Right cardiac atrium (tissue), 5 donors: ENCODE data around the gene TTI1. TPM values are rescaled to one million over a fixed set of nuclear protein-coding genes. Genes with fewer than 3 reads are reported as not detected.
A peak's percentile ranks its signal among the peaks of the same experiment; 100 is the strongest.

Source experiments
- ATAC-seq, 2 donors: fragments of 200-7000 bp; cut with Tn5 transposase; one replicate each; pipeline versions ENCODE4 v1.8.0 to v1.9.1; 2020; ENCODE audit warnings: moderate library complexity in 2 of 2, mild to moderate bottlenecking in 1 of 2
- DNase-seq, 3 donors: peaks; one replicate each; pipeline ENCODE4 v3.0.0-alpha.2; 2020
- H3K27ac ChIP-seq: one replicate; pipeline ENCODE4 v1.5.1; 2013; ENCODE audit warnings: mild to moderate bottlenecking, low read length, control low read depth, moderate library complexity
- H3K27me3 ChIP-seq: one replicate; pipeline ENCODE4 v1.6.1; 2013; ENCODE audit not compliant: control insufficient read depth, insufficient read depth
- H3K4me1 ChIP-seq: one replicate; pipeline ENCODE4 v1.6.1; 2013; ENCODE audit warnings: low read length; ENCODE audit not compliant: control insufficient read depth, insufficient read depth
- H3K4me3 ChIP-seq: one replicate; pipeline ENCODE4 v1.5.1; 2013; ENCODE audit warnings: low read length, control low read depth
- H3K9me3 ChIP-seq: one replicate; pipeline ENCODE4 v1.6.1; 2013; ENCODE audit warnings: low read length; ENCODE audit not compliant: control insufficient read depth
- WGBS: extraction: QIAGEN DNeasy Blood & Tissue Kit; methylation state at CpG from one replicate; pipeline ENCODE4 v1.1.7; 2013; 5-methylcytosine and 5-hydroxymethylcytosine counted together
- intact Hi-C, 4 donors: fragments of 100-400 bp; cut with DNase I; formaldehyde crosslinking; loops; one replicate each; pipeline versions ENCODE4 v1.11.0 to v1.14.0; 2022 to 2023
- polyA plus RNA-seq: library from polyadenylated mRNA; stranded (reverse); fragments of 200-250 nt; gene quantifications from one replicate; pipeline ENCODE4 v1.2.3, GENCODE V29; 2013
- total RNA-seq, 4 donors: library from RNA; stranded (reverse); fragmentation: NEBNext Ultra II Directional; extraction: Animal tissue kit (Norgen Biotek cat#: 25700); gene quantifications; one replicate each; pipeline ENCODE4 v1.2.1, GENCODE V29; 2021
- donor health status: healthy with polysubstance abuse.
- donor health status: DM: no; HTN: yes; CAD: no.
- donor health status: DM: no; HTN: no; CAD: no.
- donor health status: DM: no; HTN: yes; CAD: no; lungs with severe emphysema.
- donor health status: DM: yes; HTN: yes; CAD: no.

The TTI1 gene
- total and polyA plus RNA-seq, 5 donors, result 11.4 to 15.4 (median 13.2) TPM

DNA sequence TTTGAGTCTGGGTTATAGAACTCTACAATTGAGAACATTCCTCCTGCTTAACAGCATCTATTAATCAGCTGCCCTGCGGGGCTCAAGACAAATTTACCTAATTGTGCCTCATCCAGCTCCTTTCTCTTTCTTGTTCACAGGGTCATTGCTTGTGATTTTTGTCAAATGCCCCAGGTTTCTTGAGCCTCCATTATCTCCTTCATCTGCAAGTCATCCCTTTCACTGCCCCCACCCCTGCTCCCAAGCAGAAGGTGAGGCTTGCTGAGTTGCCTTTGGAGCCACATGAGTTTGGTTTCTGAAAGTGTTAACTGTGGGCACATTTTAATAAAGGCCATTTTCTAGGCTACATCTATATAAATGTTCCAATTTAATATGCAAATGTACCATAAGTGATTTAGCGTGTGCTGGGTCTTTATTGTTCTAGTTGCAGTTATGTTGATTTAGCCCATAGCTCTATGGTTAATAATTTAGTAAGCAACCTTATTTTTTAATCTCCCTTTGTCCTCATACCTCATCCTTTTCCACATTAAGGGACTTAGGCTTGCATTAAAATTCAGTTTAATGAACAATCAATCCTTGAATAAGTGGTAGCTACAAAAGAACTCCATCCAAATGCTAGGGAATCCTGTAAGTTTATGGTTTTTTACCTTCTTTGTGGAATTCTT lies 74.3 kb downstream of the TTI1 start:
- no peak for ATAC-seq
- WGBS, result 88% methylated on average over 2 of the region's 2 CpGs
- Histone ChIP-seq H3K9me3 (no peaks in the 10 kb centered on the region), H3K27ac (no peak overlapping the region), H3K4me1 (no peaks in the 10 kb centered on the region), H3K4me3 (no peak overlapping the region), H3K27me3 (no peaks in the 10 kb centered on the region)
- DNase-seq, result no peak
- intact Hi-C loops, result no loop called here

DNA sequence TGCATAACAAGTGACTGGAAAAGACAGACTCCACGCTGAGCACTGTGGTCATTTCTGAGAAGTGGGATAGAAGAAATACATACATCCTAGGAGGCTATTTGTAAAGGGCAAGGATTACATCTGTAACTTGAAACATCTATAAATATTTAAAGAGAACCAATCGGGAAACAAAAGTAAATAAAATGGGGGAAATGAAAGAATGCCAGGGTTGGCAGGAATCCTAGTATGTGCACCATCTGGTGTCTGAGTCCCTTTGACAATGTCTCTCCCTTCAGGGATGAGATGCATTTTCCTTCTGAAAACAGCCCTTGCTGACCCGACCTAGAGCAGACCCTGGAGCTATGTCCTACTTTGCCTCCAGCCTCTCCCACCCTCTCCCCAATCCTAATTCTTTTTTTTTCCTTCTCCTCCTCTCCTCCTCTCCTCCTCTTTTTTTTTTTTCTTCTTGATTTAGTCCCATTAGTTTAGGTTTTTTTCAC lies 77.1 kb downstream of the TTI1 start:
- ATAC-seq (no peak), DNase-seq (no peak)
- intact Hi-C loops, result no loop called here
- no peaks in the 10 kb centered on the region for H3K27me3 ChIP-seq
- no peak overlapping the region for H3K27ac ChIP-seq
- WGBS, result 55% methylated on average over 3 of the region's 3 CpGs
- no peaks in the 10 kb centered on the region for H3K9me3 ChIP-seq
- H3K4me3 ChIP-seq, result no peak overlapping the region
- H3K4me1 ChIP-seq, result no peaks in the 10 kb centered on the region

DNA sequence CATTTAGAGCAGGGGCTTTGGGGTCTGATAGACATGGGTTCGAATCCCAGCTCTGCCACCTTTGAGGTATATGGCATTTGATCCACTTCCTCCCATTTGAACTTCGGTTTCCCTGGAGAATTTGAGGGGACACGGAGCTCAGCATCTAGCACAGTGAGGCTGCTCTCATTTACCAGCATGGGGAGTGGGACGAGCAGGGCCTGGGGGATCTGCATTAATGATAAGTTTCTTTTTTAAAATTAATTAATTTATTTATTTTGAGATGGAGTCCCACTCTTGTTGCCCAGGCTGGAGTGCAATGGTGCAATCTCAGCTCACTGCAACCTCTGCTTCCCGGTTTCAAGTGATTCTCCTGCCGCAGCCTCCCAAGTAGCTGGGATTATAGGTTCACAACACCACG lies 77.7 kb downstream of the TTI1 start:
- WGBS, result 86% methylated on average over 7 of the region's 7 CpGs
- intact Hi-C loops, result no loop called here

DNA sequence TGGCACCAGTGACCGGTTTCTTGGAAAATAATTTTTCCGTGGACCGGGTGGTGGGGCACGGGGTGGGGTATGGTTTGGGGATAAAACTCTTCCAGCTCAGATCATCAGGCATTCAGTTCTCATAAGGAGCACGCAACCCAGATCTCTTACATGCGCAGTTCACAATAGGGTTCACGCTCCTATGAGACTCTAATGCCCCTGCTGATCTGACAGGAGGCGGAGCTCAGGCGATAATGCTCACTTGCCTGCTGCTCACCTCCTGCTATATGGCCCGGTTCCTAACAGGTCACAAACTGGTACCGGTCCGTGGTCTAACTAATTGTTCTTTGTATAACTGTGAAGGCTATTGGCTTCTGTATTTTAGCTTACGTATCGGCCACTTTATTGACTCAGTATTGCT lies 78.6 kb downstream of the TTI1 start:
- Histone ChIP-seq H3K4me3 (no peak overlapping the region), H3K9me3 (no peaks in the 10 kb centered on the region), H3K27me3 (no peaks in the 10 kb centered on the region), H3K27ac (no peak overlapping the region), H3K4me1 (no peaks in the 10 kb centered on the region)
- no peak for DNase-seq
- intact Hi-C loops, result no loop called here
- ATAC-seq, result no peak
- WGBS, result 77% methylated on average over 14 of the region's 14 CpGs

More for the DNA sequence above, 77.7 kb downstream of the TTI1 start:
- DNase-seq (no peak), ATAC-seq (no peak)
- Histone ChIP-seq H3K4me1 (no peaks in the 10 kb centered on the region), H3K4me3 (no peak overlapping the region), H3K27ac (no peak overlapping the region), H3K27me3 (no peaks in the 10 kb centered on the region), H3K9me3 (no peaks in the 10 kb centered on the region)

DNA sequence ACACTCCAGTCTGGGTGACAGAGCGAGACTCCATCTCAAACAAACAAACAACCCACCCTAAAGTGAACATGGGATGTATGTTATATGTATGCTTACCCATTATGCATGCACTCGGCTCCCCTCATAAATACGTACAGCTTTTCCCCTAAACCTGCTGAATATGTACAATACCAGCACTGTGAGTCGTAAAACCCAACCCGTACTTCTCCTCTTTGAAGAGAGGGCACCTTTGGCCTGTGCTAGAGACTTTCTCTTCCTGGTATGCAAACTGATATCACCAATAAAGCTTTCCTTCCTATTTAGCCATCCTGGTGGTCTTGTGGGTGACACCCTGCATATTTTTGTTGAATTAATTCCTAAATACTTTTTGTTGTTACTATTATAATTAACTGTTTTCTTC lies 79.1 kb downstream of the TTI1 start:
- ATAC-seq (no peak), DNase-seq (no peak)
- WGBS, result 88% methylated on average over 5 of the region's 5 CpGs
- H3K27ac ChIP-seq, result no peak overlapping the region
- intact Hi-C loops, result no loop called here
- no peaks in the 10 kb centered on the region for H3K9me3 ChIP-seq
- H3K27me3 ChIP-seq, result no peaks in the 10 kb centered on the region
- no peaks in the 10 kb centered on the region for H3K4me1 ChIP-seq
- H3K4me3 ChIP-seq, result no peak overlapping the region

DNA sequence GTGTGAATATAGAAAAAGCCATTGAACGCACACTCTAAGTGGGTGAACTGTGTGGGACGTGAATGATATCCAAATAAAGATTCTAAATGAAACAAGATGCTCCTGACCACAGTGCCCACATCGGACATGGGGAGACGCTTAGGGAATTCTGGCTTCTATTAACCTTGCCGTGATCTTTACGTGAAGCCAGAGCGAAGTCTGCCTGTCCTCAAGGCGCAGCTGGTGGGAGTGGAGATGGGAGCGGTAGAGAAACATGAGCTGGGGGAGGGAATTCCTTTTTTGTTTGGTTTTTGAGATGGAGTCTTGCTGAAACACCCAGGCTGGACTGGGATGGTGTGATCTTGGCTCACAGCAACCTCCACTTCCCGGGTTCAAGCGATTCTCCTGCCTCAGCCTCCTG lies 84.3 kb downstream of the TTI1 start:
- Histone ChIP-seq H3K9me3 (no peaks in the 10 kb centered on the region), H3K4me3 (no peak overlapping the region), H3K27me3 (no peaks in the 10 kb centered on the region), H3K27ac (no peak overlapping the region), H3K4me1 (no peaks in the 10 kb centered on the region)
- intact Hi-C loops, result no loop called here
- ATAC-seq (no peak), DNase-seq (no peak)
- WGBS, result 93% methylated on average over 11 of the region's 11 CpGs

DNA sequence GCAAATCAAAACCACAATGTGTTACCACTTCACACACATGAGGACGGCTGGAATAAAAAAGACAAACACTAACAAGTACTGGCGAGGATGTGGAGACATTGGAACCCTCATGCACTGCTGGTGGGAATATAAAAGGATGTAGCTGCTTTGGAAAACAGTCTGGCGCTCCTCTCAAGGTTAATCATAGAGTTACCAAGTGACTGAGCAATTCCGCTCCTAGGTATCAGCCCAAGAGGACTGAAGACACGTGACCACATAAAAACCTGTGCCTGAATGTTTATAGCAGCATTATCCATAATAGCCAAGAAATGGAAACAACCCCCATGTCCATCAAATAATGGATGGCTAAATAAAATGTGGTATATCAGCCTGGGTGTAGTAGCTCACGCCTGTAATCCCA lies 85.3 kb downstream of the TTI1 start:
- no peak overlapping the region for H3K4me3 ChIP-seq
- DNase-seq, result no peak
- no peak for ATAC-seq
- H3K27ac ChIP-seq, result no peak overlapping the region
- 89% methylated on average over 6 of the region's 6 CpGs for WGBS
- no peaks in the 10 kb centered on the region for H3K9me3 ChIP-seq
- no peaks in the 10 kb centered on the region for H3K4me1 ChIP-seq
- intact Hi-C loops, result no loop called here
- no peaks in the 10 kb centered on the region for H3K27me3 ChIP-seq

DNA sequence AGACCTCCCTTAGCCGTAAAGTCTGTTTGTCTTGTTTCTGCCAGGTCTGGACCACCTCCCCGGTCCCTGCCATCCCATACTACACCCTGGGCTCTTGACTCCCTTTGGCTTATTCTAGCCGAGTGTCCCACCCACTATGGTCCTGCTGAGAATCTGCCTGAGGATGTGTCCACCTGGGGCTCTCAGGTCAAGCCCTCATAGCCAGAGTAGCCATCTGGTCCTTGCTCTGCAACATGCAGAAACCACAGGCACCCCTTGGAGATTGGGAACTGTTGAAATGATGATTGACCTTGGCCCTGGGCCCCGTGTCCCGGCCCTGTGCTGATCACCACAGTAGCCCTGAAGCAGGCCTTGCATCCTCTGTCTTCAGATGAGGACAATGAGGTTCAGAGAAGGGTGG lies 86.3 kb downstream of the TTI1 start:
- H3K27ac ChIP-seq, result no peak overlapping the region
- no peak for DNase-seq
- intact Hi-C loops, result no loop called here
- ATAC-seq, result no peak
- whole genome bisulfite sequencing, result 84% methylated on average over 5 of the region's 5 CpGs
- H3K4me3 ChIP-seq, result no peak overlapping the region
- H3K4me1 ChIP-seq, result no peaks in the 10 kb centered on the region
- no peaks in the 10 kb centered on the region for H3K9me3 ChIP-seq
- H3K27me3 ChIP-seq, result no peaks in the 10 kb centered on the region

DNA sequence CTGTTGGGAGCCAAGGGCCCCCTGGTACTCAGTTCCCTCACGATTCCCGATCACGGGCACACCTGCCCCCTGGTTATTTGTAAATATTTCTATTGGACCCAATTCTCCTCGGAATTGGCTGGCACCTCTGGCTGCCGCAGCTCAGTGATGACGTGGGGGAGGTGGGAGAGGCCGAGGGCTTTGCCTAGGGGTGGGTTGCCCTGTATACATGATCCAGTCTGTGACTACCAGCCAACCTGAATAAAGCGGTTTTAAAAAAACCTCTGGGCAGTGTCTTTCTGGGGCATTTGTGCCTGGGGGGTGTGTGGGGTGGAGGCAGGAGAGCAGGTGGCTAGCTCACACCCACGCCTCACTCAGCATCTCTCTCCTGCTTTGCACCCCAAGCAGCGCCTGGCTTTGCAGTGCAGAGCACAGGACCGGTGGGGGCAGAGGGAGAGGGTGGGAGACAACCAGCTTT lies 88.1 kb downstream of the TTI1 start:
- Histone ChIP-seq H3K27ac (no peak overlapping the region), H3K4me1 (no peaks in the 10 kb centered on the region), H3K9me3 (no peaks in the 10 kb centered on the region), H3K27me3 (no peaks in the 10 kb centered on the region), H3K4me3 (no peak overlapping the region)
- intact Hi-C loops, result no loop called here
- no peak for ATAC-seq
- 65% methylated on average over 11 of the region's 11 CpGs for WGBS
- DNase-seq, result no peak

DNA sequence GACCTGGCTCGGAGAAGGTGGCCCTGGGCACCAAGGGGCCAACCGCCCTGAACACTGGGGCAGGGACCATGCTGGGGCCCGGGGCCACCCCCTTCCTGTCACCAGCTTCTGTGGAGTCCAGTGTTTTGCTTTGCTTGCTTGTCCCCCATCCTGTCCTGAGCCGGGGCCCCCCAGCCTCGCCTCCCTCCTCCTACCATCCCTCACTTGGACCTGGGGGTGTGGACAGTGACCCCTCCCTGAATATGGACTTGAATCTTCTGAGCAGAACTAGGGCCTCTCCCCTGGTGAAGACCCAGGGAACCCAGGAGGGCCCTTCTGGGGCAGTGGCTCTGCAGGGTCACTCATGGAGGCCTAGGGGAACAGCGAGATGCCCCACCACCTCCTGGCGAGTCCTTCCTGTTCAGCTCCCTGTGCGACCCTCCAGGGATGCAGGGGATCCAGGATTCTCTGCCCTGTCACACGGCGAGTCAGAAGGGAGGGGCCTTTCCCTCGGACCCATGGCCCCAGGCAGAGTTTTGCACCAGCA lies 88.7 kb downstream of the TTI1 start:
- Histone ChIP-seq H3K9me3 (no peaks in the 10 kb centered on the region), H3K27me3 (no peaks in the 10 kb centered on the region), H3K27ac (no peak overlapping the region), H3K4me1 (no peaks in the 10 kb centered on the region), H3K4me3 (no peak overlapping the region)
- DNase-seq (no peak), ATAC-seq (peak in 1 of 2 donors; percentile 12)
- whole genome bisulfite sequencing, result 76% methylated on average over 11 of the region's 11 CpGs
- intact Hi-C loops, result no loop called here

DNA sequence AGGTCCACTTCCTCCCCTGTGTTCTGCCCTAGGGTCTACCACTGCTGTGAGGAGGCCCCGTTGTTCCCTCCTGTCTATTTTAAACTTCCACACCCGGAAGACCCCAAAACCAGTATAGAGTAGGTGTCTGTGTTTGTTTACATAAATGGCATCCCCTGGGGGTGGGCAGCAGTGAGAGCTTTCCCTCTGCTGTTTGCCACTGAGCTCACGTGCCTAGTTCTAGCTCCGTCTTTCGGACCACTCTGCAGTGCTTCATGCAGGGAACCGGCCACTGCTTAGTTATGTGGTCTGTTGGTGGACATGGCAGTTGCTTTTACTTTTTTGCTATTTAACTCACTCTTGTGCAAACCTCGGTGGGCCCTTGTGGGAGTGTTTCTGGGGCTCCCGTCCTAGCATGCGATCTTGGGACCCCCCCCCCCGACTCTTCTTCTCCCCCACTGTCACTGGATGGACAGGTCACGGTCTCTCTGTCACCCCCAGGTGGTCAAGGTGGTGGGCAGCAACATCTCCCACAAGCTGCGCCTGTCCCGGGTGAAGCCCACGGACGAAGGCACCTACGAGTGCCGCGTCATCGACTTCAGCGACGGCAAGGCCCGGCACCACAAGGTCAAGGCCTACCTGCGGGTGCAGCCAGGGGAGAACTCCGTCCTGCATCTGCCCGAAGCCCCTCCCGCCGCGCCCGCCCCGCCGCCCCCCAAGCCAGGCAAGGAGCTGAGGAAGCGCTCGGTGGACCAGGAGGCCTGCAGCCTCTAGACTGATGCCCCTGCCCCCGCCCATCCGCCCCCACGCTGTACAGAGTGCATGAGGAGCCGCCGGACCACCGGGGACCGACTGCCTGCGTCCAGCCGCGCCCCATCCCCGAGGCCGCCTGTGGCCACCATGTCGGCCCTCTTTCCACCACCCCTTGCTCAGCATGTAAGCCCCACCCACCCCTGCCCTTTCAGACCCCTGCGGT lies 89.5 kb downstream of the TTI1 start:
- intact Hi-C loops, result no loop called here
- Histone ChIP-seq H3K4me3 (no peak overlapping the region), H3K9me3 (no peaks in the 10 kb centered on the region), H3K4me1 (no peaks in the 10 kb centered on the region), H3K27me3 (no peaks in the 10 kb centered on the region), H3K27ac (no peak overlapping the region)
- ATAC-seq (peak; percentile 16 to 17), DNase-seq (no peak)
- 84% methylated on average over 47 of the region's 47 CpGs for WGBS
